ENCODE results near the gene OMP.

DNA sequence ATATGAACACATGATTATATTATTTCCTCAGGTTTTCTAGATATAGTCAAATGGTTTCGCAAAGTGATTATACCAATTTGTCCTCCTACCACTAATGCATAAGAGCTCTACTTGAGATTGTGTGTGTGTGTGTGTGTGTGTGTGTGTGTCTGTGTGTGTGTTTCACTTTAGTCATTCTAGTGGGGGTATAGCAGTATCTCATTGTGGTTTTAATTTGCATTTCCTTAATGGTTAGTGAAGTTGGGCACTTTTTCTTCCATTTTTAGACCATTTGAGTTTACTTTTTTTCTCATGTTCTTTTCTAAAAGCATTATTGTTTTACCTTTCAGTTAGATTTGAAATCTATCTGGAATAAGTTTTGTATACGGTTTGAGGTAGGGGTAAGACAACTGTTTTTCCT lies 23.0 kb upstream of the OMP start:
- TF ChIP-seq EZH2phosphoT487 (IDR thresholded peaks at IDR 0.05; ENCODE audit: borderline replicate concordance) (no peak), CTCF (conservative IDR thresholded peaks at IDR 0.05; ENCODE audit: low read length) (no peak)
